HG03175 (cell line): ENCODE data around the gene GALNT10.

Experiments
- ATAC-seq: cut with Tn5 transposase; IDR thresholded peaks from one replicate; pipeline ENCODE4 v1.9.1; 2021; ENCODE audit warnings: mild to moderate bottlenecking, moderate library complexity; ENCODE audit not compliant: unreplicated experiment

The GALNT10 gene

DNA sequence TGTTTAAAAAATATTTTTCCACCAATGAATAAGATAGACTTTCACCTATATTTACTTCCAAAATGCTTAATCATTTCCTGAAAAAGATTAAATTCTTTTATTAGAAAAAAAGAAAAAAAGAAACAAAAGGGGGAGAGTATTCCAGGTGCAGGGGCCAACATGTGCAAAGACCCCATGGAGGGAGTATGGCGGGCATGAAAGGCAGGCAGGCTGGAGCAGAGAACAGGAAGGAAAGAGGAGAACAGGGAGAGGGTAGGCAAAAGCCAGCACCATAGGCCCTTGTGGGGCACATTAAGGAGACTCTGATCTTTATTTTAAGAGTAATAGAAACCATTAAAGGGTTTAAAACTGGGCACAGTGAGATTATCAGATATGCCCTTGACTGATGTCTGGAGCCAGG lies 238.8 kb downstream of the GALNT10 start:
- ATAC-seq: no peak

- ATAC-seq: no peak
Measured at GRCh38 chr5:154430466-154430865, 239.9 kb downstream of the GALNT10 start.

DNA sequence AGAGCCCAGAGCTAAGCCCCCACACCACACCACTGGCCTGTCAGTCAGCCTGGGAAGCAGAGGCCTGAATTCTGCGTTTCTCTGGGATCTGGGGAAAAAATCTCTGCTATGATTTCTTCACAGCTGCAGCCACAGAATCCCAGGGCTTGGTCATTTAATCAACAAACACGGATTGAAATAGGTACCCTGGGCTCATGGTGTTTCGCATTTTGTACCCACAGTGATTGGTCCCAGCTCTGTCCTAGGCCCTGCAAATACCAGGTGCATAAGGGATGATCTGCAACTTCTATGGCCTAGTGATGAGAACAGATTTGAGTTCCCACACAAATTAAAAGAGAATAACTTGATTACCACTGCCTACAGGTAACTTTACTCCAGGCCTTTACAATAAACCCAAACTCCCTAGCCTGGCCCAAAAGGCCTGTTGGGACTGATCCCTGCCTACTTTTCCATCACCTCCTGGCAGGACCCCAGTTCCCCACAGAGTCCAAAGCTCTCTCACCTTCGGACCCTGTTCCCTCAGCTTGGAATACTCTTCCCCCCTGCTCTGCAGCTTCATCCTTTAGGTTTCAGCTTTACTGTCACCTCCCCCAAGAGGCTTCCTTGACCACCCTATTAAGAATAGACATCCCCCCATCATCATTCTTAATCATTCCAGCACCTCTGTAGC lies 240.6 kb downstream of the GALNT10 start:
- ATAC-seq: no peak

DNA sequence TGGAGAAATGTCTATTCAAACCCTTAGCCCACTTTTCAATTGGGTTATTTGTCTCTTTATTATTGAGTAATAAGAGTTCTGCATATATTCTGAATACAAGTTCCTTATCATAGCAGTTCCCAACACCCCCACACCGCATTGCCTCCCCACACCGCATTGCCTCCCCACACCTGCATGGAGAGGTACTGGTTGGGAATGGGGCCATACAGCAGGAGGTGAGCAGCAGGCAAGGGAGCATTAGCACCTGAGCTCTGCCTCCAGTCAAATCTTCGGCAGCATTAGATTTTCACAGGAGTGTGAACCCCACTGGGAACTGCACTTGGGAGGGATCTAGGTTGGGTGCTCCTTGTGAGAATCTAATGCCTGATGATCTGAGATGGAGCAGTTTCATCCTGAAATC lies 244.7 kb downstream of the GALNT10 start:
- no peak for ATAC-seq

DNA sequence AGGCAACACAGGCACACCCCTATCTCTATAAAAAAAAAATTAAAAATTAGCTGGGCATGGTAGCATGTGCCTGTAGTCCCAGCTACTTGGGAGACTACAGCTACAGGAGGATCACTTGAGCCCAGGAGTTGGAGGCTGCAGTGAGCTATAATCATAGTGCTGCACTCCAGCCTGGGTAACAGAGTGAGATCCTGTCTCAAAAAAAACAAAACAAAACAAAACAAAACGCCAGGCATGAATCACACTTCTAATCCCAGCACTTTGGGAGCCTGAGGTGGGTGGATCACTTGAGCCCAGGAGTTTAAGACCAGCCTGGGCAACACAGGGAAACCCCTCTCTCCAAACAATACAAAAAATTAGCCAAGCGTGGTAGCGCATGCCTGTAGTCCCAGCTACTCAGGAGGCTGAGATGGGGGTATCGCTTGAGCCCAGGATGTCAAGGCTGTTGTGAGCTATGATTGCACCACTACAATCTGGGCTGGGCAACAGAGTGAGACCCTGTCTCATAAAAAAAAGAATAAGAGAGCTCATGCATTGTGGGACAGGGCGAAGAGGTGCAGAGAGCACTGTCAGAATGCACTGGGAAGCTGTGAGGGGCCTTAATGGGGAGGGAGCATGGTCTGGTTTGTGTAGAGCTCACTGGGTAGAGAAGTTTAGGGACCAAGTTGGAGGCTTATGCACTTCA lies 246.9 kb downstream of the GALNT10 start:
- no peak for ATAC-seq

GRCh38 chr5:154440540-154440939 lies 250.0 kb downstream of the GALNT10 start:
- ATAC-seq: no peak

GRCh38 chr5:154442801-154443200 lies 252.3 kb downstream of the GALNT10 start:
- ATAC-seq: no peak

- ATAC-seq: peak; percentile 9
Measured at GRCh38 chr5:154444556-154445421, 254.3 kb downstream of the GALNT10 start.

DNA sequence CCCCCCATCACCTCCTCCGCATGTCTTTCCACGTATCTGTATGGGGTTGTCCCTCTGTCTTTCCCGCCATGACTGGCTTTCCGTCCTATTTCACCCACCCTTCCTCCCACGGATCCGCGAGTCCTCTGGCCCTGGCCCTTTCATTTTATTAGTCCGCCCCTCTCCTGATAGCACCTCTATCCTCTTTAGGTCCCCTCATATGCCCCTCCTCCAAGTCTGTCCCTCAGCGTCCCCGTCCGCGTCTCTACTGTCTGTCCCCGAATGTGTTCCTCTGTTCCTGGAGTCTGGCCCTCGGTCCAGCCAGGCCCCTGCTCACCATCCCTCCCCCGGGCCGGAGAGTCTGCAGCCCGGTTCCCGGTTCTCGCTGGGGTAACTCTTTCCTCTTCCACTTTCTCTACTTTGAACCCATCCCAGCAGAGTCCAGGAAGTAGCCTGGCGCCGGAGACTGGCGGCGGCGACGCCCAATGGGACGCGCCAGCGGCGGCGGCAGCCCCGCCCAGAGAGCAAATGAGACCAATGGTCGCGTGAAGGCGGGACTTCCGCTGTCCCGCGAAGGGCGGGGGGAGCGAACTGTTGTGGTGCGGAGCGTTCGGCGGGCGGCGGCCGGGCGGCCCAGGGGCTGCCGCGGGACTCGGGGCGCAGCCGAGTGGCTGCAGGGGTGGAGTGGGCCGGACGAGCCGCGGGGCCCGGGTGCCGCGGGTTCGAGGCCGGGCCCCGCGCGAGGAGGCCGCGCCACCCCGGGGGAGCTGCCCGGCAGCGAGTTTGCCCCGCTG lies 255.1 kb downstream of the GALNT10 start, which contains the start of gene SAP30L:
Gene SAP30L (plus strand): TSS at position 576 of the 773 bp plus-strand sequence. CDS start 608 bp downstream, outside the sequence.
- peak; percentile 92 for ATAC-seq

GRCh38 chr5:154446195-154447088 lies 255.9 kb downstream of the GALNT10 start:
- peak; percentile 28 for ATAC-seq

GRCh38 chr5:154447089-154447725 lies 256.7 kb downstream of the GALNT10 start:
- ATAC-seq: no peak

- ATAC-seq: no peak
Measured at GRCh38 chr5:154449786-154450185, 259.3 kb downstream of the GALNT10 start.

DNA sequence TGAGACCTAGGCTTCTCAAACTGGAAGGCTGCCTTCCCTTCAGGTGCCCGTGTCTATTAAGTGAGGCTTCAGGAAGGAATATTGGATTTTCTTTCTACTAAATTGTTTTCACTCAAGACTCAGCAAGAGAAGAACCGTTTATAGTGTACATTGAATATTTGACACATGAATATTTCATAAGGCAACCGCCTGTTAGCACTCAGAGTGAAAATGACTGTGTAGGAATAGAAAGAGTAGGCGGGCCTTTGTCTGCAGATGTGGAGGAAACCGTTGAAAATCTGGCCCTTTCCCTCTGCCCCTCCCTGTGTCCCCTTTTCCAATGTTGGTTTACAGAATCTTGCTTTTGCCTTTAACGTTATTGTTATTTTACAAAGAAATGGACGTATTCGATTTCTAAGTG lies 261.4 kb downstream of the GALNT10 start:
- ATAC-seq: no peak

- ATAC-seq: no peak
Measured at GRCh38 chr5:154455585-154455984, 265.1 kb downstream of the GALNT10 start.

GRCh38 chr5:154456540-154456939 lies 266.0 kb downstream of the GALNT10 start:
- no peak for ATAC-seq

DNA sequence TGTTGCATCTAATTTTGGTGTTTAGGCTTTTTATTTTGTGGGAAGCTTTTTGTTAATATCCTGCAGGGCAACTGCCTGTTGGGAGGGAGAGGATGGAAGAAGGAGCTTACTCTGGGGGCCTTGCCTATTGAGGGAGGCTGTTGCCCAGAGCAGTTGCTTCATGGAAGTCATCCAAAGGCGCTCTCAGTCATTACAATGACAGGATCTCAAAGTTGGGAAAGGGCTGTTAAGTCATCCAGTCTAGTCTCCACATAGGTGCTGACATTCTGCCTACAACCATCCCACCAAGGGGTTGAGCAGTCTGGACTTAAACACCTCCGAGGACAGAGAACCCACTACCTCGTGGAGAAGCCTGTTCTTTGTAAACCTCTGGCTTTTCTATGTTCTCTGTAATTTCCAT lies 268.5 kb downstream of the GALNT10 start:
- ATAC-seq: no peak

DNA sequence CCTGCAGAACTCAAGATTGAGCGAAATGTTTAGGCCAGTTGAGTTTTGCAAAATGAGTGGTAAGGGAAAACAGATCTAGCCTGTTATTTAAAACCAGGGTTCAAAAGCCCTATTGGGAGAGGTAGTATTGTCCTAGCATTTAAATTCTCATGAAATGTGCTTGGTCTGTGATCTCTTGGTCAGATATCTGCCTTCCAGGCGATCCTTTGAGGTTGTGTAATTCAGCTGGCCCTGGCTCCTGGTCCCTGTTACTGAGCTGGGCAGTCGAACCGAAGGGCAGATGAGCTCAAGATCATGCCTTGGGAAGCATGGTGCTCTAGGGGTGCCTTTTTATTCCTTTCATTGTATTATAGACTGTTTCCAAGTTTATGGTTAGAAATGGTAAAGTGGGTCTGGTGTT lies 269.6 kb downstream of the GALNT10 start:
- ATAC-seq: no peak

GRCh38 chr5:154461531-154461930 lies 271.0 kb downstream of the GALNT10 start:
- no peak for ATAC-seq

GRCh38 chr5:154464438-154464837 lies 273.9 kb downstream of the GALNT10 start:
- ATAC-seq: no peak
